ENCODE results near the gene LSM7. TPM values are rescaled to one million over a fixed set of nuclear protein-coding genes. Genes with fewer than 3 reads are reported as not detected.
"Not testable (repeated sequence)": the region's sequence is repeated elsewhere in the genome, so short reads cannot be mapped to it uniquely, and the experiment has no call there.

Gene LSM7
- total RNA-seq, 2 experiments from 2014 or later, result 73.6 to 80.1 TPM

- H3K27ac Mint-ChIP-seq, result no peak overlapping the region
- no peaks in the 10 kb centered on the region for H3K27me3 ChIP-seq (ENCODE audit: control insufficient read depth in 1 of 2, insufficient read depth in 2 of 2, low read length in 2 of 2)
- H3K27ac ChIP-seq (ENCODE audit: low read depth in 1 of 2, low read length in 2 of 2), result no peak overlapping the region
- no peaks in the 10 kb centered on the region for H3K27me3 Mint-ChIP-seq
- DNase-seq (no peak), ATAC-seq (ENCODE audit: poor library complexity) (no peak)
- no peaks in the 10 kb centered on the region for H3K9me3 Mint-ChIP-seq
- no peak overlapping the region for H3K4me3 ChIP-seq (ENCODE audit: low read length)
- CTCF ChIA-PET, result no interaction called here
- H3K4me3 Mint-ChIP-seq, result no peak overlapping the region
- H3K4me1 ChIP-seq (ENCODE audit: insufficient read depth, low read length), result no peaks in the 10 kb centered on the region
- POLR2A ChIA-PET, result no interaction called here
- no peaks in the 10 kb centered on the region for H3K36me3 Mint-ChIP-seq (ENCODE audit: low read depth)
- intact Hi-C loops (cut with DNase I, micrococcal nuclease), result no loop called here
- H3K36me3 ChIP-seq (ENCODE audit: insufficient read depth, low read length), result peaks cover 20% of the 10 kb centered on the region
- TF ChIP-seq, protein P1, sequence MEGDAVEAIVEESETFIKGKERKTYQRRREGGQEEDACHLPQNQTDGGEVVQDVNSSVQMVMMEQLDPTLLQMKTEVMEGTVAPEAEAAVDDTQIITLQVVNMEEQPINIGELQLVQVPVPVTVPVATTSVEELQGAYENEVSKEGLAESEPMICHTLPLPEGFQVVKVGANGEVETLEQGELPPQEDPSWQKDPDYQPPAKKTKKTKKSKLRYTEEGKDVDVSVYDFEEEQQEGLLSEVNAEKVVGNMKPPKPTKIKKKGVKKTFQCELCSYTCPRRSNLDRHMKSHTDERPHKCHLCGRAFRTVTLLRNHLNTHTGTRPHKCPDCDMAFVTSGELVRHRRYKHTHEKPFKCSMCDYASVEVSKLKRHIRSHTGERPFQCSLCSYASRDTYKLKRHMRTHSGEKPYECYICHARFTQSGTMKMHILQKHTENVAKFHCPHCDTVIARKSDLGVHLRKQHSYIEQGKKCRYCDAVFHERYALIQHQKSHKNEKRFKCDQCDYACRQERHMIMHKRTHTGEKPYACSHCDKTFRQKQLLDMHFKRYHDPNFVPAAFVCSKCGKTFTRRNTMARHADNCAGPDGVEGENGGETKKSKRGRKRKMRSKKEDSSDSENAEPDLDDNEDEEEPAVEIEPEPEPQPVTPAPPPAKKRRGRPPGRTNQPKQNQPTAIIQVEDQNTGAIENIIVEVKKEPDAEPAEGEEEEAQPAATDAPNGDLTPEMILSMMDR (IDR thresholded peaks at IDR 0.05), result no peak
- H3K9me3 ChIP-seq (ENCODE audit: control insufficient read depth in 1 of 2, insufficient read depth in 1 of 2, low read length in 2 of 2), result no peaks in the 10 kb centered on the region
- no peaks in the 10 kb centered on the region for H3K4me1 Mint-ChIP-seq (ENCODE audit: low read depth)
These were observed 23.2 kb upstream of the LSM7 start for GRCh38 chr19:2351591-2351990.

DNA sequence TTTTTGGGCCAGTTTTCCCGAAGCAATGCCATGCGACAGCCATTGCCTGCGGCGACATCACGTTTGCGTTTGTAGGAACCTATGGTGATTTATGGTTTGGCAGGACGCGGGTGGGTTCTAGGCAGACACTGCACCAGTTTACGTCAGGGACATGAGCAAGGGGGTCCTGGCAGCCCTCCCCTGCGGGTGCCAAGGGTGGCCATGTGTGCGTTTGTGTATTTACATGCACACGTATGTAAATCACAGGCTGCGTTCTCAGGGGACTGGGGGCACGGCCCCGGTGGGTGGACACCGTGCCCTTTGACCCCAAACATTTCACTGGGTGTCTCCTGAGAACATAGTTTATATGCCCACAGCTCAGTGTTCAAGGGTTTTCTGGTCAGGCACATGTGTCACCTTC is 22.3 kb upstream of the LSM7 start:
- H3K4me1 ChIP-seq (ENCODE audit: insufficient read depth, low read length), result no peaks in the 10 kb centered on the region
- Mint-ChIP-seq H3K9me3 (no peaks in the 10 kb centered on the region), H3K4me1 (ENCODE audit: low read depth) (no peaks in the 10 kb centered on the region), H3K27me3 (no peaks in the 10 kb centered on the region), H3K4me3 (no peak overlapping the region), H3K27ac (no peak overlapping the region), H3K36me3 (ENCODE audit: low read depth) (peaks cover 4% of the 10 kb centered on the region)
- H3K4me3 ChIP-seq (ENCODE audit: low read length), result no peak overlapping the region
- intact Hi-C loops (cut with DNase I, micrococcal nuclease), result no loop called here
- no peak for ATAC-seq (ENCODE audit: poor library complexity)
- H3K27ac ChIP-seq (ENCODE audit: low read depth in 1 of 2, low read length in 2 of 2), result no peak overlapping the region
- H3K9me3 ChIP-seq (ENCODE audit: control insufficient read depth in 1 of 2, insufficient read depth in 1 of 2, low read length in 2 of 2), result no peaks in the 10 kb centered on the region
- no peak for DNase-seq
- ChIA-PET POLR2A (no interaction called here), CTCF (no interaction called here)
- H3K27me3 ChIP-seq (ENCODE audit: control insufficient read depth in 1 of 2, insufficient read depth in 2 of 2, low read length in 2 of 2), result no peaks in the 10 kb centered on the region
- TF ChIP-seq, protein P1 (IDR thresholded peaks at IDR 0.05), result no peak
- peaks cover 20% of the 10 kb centered on the region for H3K36me3 ChIP-seq (ENCODE audit: insufficient read depth, low read length)

DNA sequence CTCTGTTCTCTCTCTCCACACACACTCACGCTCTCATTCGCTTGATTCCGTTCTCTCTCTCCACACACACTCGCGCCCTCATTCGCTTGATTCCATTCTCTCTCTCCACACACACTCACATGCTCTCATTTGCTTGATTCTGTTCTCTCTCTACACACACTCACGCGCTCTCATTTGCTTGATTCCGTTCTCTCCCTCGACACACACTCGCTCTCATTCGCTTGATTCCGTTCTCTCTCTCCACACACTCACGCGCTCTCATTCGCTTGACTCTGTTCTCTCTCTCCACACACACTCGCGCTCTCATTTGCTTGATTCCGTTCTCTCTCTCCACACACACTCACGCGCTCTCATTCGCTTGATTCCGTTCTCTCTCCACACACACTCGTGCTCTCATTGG is 21.4 kb upstream of the LSM7 start:
- ATAC-seq (ENCODE audit: poor library complexity); CTCF ChIA-PET: not testable (repeated sequence)

DNA sequence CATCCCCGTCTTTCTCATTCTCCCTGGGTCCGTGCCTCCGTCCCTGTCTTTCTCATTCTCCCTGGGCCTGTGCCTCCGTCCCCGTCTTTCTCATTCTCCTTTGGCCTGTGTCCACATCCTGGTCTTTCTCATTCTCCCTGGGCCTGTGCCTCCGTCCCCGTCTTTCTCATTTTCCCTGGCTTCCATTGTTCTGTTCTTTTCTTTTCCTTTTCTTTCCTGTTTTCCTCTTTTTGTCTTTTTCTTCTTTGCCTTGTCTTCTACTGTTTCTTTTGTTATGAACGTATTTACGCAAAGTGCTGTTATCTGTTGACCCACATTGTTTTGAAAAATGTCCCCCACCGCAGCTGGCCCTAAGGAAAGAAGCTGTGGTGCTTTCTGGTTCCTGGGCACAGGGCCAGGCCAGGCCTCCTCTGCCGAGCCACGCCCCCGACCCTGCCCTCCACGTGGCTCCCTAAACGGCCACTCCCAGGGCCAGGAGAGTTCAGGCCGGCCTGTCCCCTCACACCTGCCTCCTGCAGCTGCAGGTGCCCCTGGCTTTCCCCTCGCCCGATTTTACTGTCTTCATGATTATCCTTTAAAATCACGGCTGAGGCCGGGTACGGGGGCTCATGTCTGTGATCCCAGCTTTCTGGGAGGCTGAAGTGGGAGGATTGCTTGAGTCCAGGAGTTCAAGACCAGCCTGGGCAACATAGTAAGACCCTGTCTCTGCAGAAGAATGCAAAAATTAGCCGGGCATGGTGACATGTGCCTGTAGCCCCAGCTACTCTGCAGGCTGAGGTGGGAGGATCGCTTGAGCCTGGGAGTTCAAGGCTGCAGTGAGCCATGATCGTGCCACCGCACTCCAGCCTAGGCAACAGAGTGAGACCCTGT is 17.6 kb upstream of the LSM7 start:
- Histone ChIP-seq H3K27ac (ENCODE audit: low read depth in 1 of 2, low read length in 2 of 2) (no peak overlapping the region), H3K4me3 (ENCODE audit: low read length) (no peak overlapping the region), H3K9me3 (ENCODE audit: control insufficient read depth in 1 of 2, insufficient read depth in 1 of 2, low read length in 2 of 2) (no peaks in the 10 kb centered on the region), H3K36me3 (ENCODE audit: insufficient read depth, low read length) (peaks cover 17% of the 10 kb centered on the region), H3K4me1 (ENCODE audit: insufficient read depth, low read length) (no peaks in the 10 kb centered on the region), H3K27me3 (ENCODE audit: control insufficient read depth in 1 of 2, insufficient read depth in 2 of 2, low read length in 2 of 2) (no peaks in the 10 kb centered on the region)
- H3K27me3 Mint-ChIP-seq, result no peaks in the 10 kb centered on the region
- no peak for DNase-seq
- no peak overlapping the region for H3K4me3 Mint-ChIP-seq
- ChIA-PET CTCF (no interaction called here), POLR2A (no interaction called here)
- ATAC-seq (ENCODE audit: poor library complexity), result no peak
- peaks cover 11% of the 10 kb centered on the region for H3K36me3 Mint-ChIP-seq (ENCODE audit: low read depth)
- TF ChIP-seq, protein P1 (IDR thresholded peaks at IDR 0.05), result no peak
- no peaks in the 10 kb centered on the region for H3K4me1 Mint-ChIP-seq (ENCODE audit: low read depth)
- H3K9me3 Mint-ChIP-seq, result no peaks in the 10 kb centered on the region
- intact Hi-C loops (cut with DNase I, micrococcal nuclease), result no loop called here
- no peak overlapping the region for H3K27ac Mint-ChIP-seq

More for the DNA sequence above, 21.4 kb upstream of the LSM7 start:
- H3K9me3 ChIP-seq (ENCODE audit: control insufficient read depth in 1 of 2, insufficient read depth in 1 of 2, low read length in 2 of 2); H3K27ac Mint-ChIP-seq; H3K4me3 Mint-ChIP-seq; DNase-seq; H3K4me1 ChIP-seq (ENCODE audit: insufficient read depth, low read length); H3K27ac ChIP-seq (ENCODE audit: low read depth in 1 of 2, low read length in 2 of 2); H3K9me3 Mint-ChIP-seq; H3K4me3 ChIP-seq (ENCODE audit: low read length); H3K4me1 Mint-ChIP-seq (ENCODE audit: low read depth); intact Hi-C loops (cut with DNase I, micrococcal nuclease); POLR2A ChIA-PET; H3K27me3 ChIP-seq (ENCODE audit: control insufficient read depth in 1 of 2, insufficient read depth in 2 of 2, low read length in 2 of 2); H3K27me3 Mint-ChIP-seq; H3K36me3 Mint-ChIP-seq (ENCODE audit: low read depth): not testable (repeated sequence)
- peaks cover 23% of the 10 kb centered on the region for H3K36me3 ChIP-seq (ENCODE audit: insufficient read depth, low read length)

Measured in CD4-positive, alpha-beta T cell (primary cell).